Nephron (organoid): ENCODE data around the gene EXOC2.

Experiments used
- H3K27ac Mint-ChIP-seq, 3 experiments: 2 replicates each; pipeline ENCODE4 v1.8.0; 2020; ENCODE audit warnings: mixed read lengths in 3 of 3, mild to moderate bottlenecking in 2 of 3, moderate library complexity in 1 of 3
- H3K27me3 Mint-ChIP-seq: 2 replicates; pipeline ENCODE4 v1.8.0; 2021; ENCODE audit warnings: low read depth, mild to moderate bottlenecking, moderate library complexity, mixed read lengths
- H3K36me3 Mint-ChIP-seq: 2 replicates; pipeline ENCODE4 v1.8.0; 2020; ENCODE audit warnings: low read depth, mixed read lengths
- H3K4me1 Mint-ChIP-seq: 2 replicates; pipeline ENCODE4 v1.8.0; 2020; ENCODE audit warnings: mixed read lengths
- H3K4me3 Mint-ChIP-seq, 3 experiments: 2 replicates each; pipeline ENCODE4 v1.8.0; 2020; ENCODE audit warnings: mild to moderate bottlenecking in 3 of 3, mixed read lengths in 3 of 3, moderate library complexity in 2 of 3
- H3K9me3 Mint-ChIP-seq: 2 replicates; pipeline ENCODE4 v1.8.0; 2020; ENCODE audit warnings: mixed read lengths
- TF ChIP-seq, protein P1 (sequence below), 3 experiments: fragments of 200-600 bp; sonication (generic); IDR thresholded peaks; one replicate each; pipeline ENCODE4 v1.5.0; 2021; ENCODE audit warnings: antibody characterized with exemption in 3 of 3; ENCODE audit not compliant: unreplicated experiment in 3 of 3

Gene EXOC2

DNA sequence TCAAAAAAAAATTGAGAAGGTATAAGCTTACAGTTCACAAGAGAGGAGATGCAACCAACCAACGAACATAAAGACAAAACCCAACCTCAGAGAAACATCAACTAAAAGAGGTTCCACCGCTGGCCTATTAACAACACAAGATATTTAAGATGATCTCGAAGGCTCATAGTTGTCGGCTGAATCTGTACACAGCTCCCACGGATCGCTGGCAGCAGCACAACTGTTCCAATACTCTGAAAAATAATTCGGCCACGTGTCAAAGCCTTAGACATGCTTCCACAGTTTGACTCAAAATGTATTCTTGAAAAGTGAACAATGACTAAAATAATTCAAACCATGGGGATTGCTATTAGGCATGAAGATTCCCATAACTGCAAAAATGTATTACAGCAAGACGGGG lies 13.7 kb downstream of the EXOC2 start:
- Mint-ChIP-seq H3K9me3 (peaks cover 9% of the 10 kb centered on the region), H3K27me3 (peaks cover 32% of the 10 kb centered on the region), H3K4me1 (peaks cover 25% of the 10 kb centered on the region), H3K27ac (no peak overlapping the region), H3K36me3 (peaks cover 8% of the 10 kb centered on the region), H3K4me3 (no peak overlapping the region)
- TF ChIP-seq, protein P1, sequence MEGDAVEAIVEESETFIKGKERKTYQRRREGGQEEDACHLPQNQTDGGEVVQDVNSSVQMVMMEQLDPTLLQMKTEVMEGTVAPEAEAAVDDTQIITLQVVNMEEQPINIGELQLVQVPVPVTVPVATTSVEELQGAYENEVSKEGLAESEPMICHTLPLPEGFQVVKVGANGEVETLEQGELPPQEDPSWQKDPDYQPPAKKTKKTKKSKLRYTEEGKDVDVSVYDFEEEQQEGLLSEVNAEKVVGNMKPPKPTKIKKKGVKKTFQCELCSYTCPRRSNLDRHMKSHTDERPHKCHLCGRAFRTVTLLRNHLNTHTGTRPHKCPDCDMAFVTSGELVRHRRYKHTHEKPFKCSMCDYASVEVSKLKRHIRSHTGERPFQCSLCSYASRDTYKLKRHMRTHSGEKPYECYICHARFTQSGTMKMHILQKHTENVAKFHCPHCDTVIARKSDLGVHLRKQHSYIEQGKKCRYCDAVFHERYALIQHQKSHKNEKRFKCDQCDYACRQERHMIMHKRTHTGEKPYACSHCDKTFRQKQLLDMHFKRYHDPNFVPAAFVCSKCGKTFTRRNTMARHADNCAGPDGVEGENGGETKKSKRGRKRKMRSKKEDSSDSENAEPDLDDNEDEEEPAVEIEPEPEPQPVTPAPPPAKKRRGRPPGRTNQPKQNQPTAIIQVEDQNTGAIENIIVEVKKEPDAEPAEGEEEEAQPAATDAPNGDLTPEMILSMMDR (IDR thresholded peaks at IDR 0.05; ENCODE audit: unreplicated experiment in 3 of 3): no peak

DNA sequence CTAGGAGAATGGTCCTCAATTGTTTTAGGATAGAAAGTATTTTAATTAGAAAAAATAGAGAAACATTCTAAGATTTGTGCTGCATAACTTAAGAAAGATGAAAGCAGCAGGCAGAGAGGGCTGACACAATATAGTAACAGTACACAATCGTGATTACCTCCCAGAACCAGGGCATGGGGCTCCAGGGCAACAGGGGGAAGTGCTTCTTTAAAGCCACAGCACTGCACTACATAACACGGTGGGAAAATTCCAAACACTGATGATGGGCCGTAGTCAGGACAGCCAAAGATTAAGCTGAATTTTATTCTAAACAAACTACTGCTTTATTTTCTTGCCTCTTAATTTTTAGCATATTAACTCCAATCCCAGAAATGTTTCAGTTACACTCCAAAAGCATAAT lies 14.4 kb downstream of the EXOC2 start:
- Mint-ChIP-seq H3K36me3 (peaks cover 8% of the 10 kb centered on the region), H3K4me3 (no peak overlapping the region), H3K27ac (no peak overlapping the region), H3K4me1 (peaks cover 18% of the 10 kb centered on the region), H3K27me3 (peaks cover 32% of the 10 kb centered on the region), H3K9me3 (peaks cover 9% of the 10 kb centered on the region)
- TF ChIP-seq, protein P1 (IDR thresholded peaks at IDR 0.05; ENCODE audit: unreplicated experiment in 3 of 3): no peak

DNA sequence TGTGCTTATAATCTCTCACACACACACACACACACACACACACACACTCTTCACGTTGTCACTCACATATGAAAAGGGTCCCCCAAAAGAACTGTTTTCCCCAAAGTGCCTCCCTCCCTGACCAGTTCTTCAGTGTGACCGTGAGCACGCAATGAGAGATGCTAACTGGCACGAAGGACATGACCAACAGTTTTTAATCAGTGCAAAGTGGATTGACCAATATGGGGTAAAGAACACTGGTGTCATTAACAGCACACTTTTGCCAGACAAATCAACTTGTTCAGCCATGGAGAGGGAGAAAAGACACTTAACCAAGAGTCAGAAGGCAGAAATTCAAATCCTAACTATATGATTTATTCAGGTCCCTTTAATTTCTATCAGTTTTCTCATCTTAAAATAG lies 15.0 kb downstream of the EXOC2 start:
- Mint-ChIP-seq H3K27me3 (peaks cover 29% of the 10 kb centered on the region), H3K27ac (no peak overlapping the region), H3K9me3 (peaks cover 9% of the 10 kb centered on the region), H3K36me3 (peaks cover 8% of the 10 kb centered on the region), H3K4me1 (peaks cover 12% of the 10 kb centered on the region), H3K4me3 (no peak overlapping the region)
- TF ChIP-seq, protein P1 (IDR thresholded peaks at IDR 0.05; ENCODE audit: unreplicated experiment in 3 of 3): no peak

DNA sequence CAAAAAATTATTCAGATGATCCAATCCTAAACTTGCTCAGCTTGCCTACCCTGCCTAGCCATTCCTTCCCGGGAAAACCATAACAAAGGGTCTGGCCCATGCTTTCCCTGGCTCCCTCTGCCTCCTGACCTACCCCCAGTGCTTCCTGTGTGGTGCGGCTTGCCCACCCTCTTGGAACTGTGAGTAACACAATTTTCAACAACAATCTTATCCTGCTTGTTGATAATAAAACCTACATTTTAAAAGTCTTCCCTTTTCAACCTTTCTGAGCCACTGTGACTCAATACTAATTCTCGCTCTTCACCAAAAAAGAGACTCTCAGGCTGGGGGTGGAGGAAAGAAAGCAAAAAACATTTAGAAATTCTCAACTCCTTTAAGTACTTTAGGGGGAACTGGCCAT lies 18.0 kb downstream of the EXOC2 start:
- TF ChIP-seq, protein P1 (IDR thresholded peaks at IDR 0.05; ENCODE audit: unreplicated experiment in 3 of 3): no peak
- Mint-ChIP-seq H3K27me3 (peaks cover 19% of the 10 kb centered on the region), H3K9me3 (peaks cover 17% of the 10 kb centered on the region), H3K27ac (no peak overlapping the region), H3K36me3 (peaks cover 14% of the 10 kb centered on the region), H3K4me3 (no peak overlapping the region), H3K4me1 (peaks cover 5% of the 10 kb centered on the region)

DNA sequence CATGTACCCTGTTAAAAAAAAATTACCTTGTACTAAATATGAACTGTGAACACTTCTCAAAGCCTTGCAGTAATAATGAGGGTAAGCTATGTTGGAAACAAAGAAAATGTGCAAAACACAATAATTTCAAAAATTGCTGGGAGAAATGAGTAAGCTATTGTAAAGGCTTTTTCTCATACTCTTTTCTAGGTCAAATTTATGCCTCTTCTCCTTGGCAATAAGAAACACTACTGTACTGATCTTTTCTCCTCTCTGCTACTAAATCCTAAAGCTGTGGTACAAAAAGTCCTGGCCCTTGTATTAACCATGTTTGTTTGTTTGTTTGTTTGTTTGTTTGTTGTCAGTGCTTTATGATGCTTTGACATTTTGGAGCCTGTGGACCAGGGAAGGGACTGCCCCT lies 18.5 kb downstream of the EXOC2 start:
- Mint-ChIP-seq H3K4me1 (peaks cover 2% of the 10 kb centered on the region), H3K36me3 (peaks cover 14% of the 10 kb centered on the region), H3K27ac (no peak overlapping the region), H3K27me3 (peaks cover 16% of the 10 kb centered on the region), H3K9me3 (peaks cover 17% of the 10 kb centered on the region), H3K4me3 (no peak overlapping the region)
- TF ChIP-seq, protein P1 (IDR thresholded peaks at IDR 0.05; ENCODE audit: unreplicated experiment in 3 of 3): no peak

DNA sequence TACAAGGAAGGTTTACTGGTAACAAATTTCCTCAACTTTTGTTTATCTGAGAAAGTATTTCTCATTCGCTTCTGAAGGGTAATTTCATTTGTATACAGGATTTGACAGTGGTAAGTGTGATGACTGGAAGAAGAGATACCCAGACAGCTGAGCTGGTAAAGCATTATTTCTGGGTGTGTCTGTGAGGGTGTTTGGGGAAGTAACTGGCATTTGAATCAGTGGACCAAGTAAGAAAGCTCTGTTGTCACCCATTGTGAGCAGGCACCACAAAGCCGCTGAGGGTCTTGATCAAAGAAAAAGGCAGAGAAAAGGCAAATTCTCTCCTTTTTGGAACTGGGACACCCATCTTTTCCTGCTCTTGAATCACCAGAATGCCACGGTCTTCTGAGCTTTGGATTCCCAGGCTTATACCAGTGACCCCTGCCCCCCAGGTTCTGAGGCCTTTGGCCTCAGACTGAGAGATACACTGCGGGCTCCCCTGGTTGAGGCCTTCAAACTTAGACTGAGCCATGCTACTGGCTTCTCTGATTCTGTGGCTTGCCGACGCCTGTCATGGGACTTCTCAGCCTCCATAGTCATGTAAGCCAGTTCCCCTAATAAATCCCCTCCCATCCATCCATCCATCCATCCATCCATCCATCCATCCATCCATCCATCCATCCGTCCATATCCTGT lies 25.5 kb downstream of the EXOC2 start:
- Mint-ChIP-seq H3K36me3 (peaks cover 32% of the 10 kb centered on the region), H3K4me3 (no peak overlapping the region), H3K4me1 (no peaks in the 10 kb centered on the region), H3K9me3 (peaks cover 28% of the 10 kb centered on the region), H3K27me3 (no peaks in the 10 kb centered on the region), H3K27ac (no peak overlapping the region)
- TF ChIP-seq, protein P1 (IDR thresholded peaks at IDR 0.05; ENCODE audit: unreplicated experiment in 3 of 3): no peak
